Measurements from ENCODE around the gene SLC9C2.
"Not testable (repeated sequence)": the region's sequence is repeated elsewhere in the genome, so short reads cannot be mapped to it uniquely, and the experiment has no call there.

SLC9C2 gene

DNA sequence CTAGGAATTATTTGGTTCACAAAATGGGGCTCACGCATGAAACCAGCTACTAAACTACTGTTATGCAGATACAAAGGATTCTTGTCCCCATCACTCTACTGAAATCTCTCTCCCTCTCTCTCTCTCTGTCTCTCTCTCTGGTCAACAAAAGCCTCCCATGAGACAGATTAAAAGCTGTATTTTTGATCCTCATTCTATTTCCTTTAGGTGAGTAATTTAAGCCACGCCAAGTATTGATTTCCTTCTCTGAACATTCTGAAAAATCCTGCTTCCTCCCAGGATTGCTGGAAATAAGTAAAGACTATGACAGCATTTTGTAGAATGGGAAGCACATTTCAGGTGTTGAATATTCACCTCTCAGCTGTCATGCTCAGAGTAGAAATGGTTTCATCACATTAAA lies 82.1 kb downstream of the SLC9C2 start:
- TF ChIP-seq, protein P1, sequence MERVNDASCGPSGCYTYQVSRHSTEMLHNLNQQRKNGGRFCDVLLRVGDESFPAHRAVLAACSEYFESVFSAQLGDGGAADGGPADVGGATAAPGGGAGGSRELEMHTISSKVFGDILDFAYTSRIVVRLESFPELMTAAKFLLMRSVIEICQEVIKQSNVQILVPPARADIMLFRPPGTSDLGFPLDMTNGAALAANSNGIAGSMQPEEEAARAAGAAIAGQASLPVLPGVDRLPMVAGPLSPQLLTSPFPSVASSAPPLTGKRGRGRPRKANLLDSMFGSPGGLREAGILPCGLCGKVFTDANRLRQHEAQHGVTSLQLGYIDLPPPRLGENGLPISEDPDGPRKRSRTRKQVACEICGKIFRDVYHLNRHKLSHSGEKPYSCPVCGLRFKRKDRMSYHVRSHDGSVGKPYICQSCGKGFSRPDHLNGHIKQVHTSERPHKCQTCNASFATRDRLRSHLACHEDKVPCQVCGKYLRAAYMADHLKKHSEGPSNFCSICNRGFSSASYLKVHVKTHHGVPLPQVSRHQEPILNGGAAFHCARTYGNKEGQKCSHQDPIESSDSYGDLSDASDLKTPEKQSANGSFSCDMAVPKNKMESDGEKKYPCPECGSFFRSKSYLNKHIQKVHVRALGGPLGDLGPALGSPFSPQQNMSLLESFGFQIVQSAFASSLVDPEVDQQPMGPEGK (CRISPR knock-in tag; IDR thresholded peaks at IDR 0.05; ENCODE audit: borderline replicate concordance) = no peak
- no peak for TF ChIP-seq GLIS3 (CRISPR knock-in tag; IDR thresholded peaks at IDR 0.05)
- no peak for TF ChIP-seq OSR1 (CRISPR knock-in tag; IDR thresholded peaks at IDR 0.05)
- no peak for TF ChIP-seq ZNF70 (CRISPR knock-in tag; IDR thresholded peaks at IDR 0.05)
- no peak for TF ChIP-seq ESRRG (CRISPR knock-in tag; IDR thresholded peaks at IDR 0.05)
- no peak for TF ChIP-seq ZC3H10 (CRISPR knock-in tag; IDR thresholded peaks at IDR 0.05)
- TF ChIP-seq SNAI2 (CRISPR knock-in tag; IDR thresholded peaks at IDR 0.05) = no peak
- TF ChIP-seq, protein P2, sequence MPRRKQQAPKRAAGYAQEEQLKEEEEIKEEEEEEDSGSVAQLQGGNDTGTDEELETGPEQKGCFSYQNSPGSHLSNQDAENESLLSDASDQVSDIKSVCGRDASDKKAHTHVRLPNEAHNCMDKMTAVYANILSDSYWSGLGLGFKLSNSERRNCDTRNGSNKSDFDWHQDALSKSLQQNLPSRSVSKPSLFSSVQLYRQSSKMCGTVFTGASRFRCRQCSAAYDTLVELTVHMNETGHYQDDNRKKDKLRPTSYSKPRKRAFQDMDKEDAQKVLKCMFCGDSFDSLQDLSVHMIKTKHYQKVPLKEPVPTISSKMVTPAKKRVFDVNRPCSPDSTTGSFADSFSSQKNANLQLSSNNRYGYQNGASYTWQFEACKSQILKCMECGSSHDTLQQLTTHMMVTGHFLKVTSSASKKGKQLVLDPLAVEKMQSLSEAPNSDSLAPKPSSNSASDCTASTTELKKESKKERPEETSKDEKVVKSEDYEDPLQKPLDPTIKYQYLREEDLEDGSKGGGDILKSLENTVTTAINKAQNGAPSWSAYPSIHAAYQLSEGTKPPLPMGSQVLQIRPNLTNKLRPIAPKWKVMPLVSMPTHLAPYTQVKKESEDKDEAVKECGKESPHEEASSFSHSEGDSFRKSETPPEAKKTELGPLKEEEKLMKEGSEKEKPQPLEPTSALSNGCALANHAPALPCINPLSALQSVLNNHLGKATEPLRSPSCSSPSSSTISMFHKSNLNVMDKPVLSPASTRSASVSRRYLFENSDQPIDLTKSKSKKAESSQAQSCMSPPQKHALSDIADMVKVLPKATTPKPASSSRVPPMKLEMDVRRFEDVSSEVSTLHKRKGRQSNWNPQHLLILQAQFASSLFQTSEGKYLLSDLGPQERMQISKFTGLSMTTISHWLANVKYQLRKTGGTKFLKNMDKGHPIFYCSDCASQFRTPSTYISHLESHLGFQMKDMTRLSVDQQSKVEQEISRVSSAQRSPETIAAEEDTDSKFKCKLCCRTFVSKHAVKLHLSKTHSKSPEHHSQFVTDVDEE (CRISPR knock-in tag; IDR thresholded peaks at IDR 0.05) = no peak
- no peak for TF ChIP-seq ZNF8 (CRISPR knock-in tag; IDR thresholded peaks at IDR 0.05)
- TF ChIP-seq, protein P3, sequence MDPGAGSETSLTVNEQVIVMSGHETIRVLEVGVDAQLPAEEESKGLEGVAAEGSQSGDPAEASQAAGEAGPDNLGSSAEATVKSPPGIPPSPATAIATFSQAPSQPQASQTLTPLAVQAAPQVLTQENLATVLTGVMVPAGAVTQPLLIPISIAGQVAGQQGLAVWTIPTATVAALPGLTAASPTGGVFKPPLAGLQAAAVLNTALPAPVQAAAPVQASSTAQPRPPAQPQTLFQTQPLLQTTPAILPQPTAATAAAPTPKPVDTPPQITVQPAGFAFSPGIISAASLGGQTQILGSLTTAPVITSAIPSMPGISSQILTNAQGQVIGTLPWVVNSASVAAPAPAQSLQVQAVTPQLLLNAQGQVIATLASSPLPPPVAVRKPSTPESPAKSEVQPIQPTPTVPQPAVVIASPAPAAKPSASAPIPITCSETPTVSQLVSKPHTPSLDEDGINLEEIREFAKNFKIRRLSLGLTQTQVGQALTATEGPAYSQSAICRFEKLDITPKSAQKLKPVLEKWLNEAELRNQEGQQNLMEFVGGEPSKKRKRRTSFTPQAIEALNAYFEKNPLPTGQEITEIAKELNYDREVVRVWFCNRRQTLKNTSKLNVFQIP (CRISPR knock-in tag; IDR thresholded peaks at IDR 0.05; ENCODE audit: borderline replicate concordance, low read depth) = no peak
- ATAC-seq = no peak

DNA sequence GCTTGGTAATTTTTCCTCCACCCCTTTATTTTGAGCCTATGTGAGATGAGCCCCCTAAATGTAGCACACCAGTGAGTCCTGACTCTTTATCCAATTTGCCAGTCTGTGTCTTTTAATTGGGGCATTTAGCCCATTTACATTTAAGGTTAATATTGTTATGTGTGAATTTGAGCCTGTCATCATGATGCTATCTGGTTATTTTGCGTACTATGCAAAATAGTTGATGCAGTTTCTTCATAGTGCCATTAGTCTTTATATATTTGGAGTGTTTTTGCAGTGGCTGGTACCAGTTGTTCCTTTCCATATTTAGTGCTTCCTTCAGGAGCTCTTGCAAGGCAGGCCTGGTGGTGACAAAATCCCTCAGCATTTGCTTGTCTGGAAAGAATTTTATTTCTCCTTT lies 88.4 kb downstream of the SLC9C2 start:
- ATAC-seq = not testable (repeated sequence)

DNA sequence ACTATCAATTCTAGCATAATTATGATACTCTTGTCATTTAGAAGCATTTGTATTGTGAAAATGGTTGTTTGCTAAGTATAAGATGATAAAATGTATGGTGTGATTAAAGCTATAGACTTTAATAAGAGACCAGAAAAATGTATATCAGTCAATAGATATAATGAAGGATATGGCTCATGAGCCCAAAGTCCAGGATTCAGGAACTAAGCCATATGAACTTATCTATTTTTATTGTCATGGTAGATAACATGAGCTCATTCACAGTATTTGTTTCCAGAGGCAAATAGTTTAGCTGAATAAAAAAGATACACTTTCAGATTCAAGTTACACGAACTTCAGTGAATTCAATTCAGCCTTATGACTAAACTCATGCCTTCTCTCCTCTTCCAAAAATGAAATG lies 93.1 kb downstream of the SLC9C2 start:
- TF ChIP-seq PPARA (CRISPR knock-in tag; IDR thresholded peaks at IDR 0.05; ENCODE audit: borderline replicate concordance) (no peak), OSR1 (CRISPR knock-in tag; IDR thresholded peaks at IDR 0.05) (no peak), ESRRG (CRISPR knock-in tag; IDR thresholded peaks at IDR 0.05) (no peak), ZNF70 (CRISPR knock-in tag; IDR thresholded peaks at IDR 0.05) (no peak), RARB (CRISPR knock-in tag; IDR thresholded peaks at IDR 0.05) (no peak), GLIS3 (CRISPR knock-in tag; IDR thresholded peaks at IDR 0.05) (no peak), ARNTL (CRISPR knock-in tag; IDR thresholded peaks at IDR 0.05; ENCODE audit: borderline replicate concordance, low read depth) (no peak)
- ATAC-seq = no peak

DNA sequence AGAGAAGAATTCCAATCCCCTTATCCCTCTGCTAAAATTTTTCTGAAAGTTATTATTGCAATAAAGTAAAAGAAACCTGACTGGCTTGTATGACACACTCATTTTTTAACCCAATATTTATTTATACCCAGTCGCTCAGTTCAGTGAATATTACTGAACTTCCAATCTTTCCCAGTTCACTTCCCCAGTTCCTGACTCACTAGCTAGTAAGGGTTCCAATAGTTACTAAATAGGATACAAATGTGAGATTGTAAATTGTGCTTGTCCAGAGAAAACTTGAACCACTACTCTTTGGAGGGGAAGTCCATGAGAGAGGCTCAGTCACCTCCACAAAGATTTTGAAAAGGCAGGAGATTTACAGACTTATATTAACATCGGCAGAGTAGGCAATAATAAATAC lies 94.3 kb downstream of the SLC9C2 start:
- TF ChIP-seq ZC3H10 (CRISPR knock-in tag; IDR thresholded peaks at IDR 0.05) (no peak), BACH2 (CRISPR knock-in tag; IDR thresholded peaks at IDR 0.05; ENCODE audit: borderline replicate concordance) (no peak), SNAI2 (CRISPR knock-in tag; IDR thresholded peaks at IDR 0.05) (no peak), RARB (CRISPR knock-in tag; IDR thresholded peaks at IDR 0.05) (no peak), ISL1 (CRISPR knock-in tag; IDR thresholded peaks at IDR 0.05) (no peak)
- ATAC-seq = no peak

DNA sequence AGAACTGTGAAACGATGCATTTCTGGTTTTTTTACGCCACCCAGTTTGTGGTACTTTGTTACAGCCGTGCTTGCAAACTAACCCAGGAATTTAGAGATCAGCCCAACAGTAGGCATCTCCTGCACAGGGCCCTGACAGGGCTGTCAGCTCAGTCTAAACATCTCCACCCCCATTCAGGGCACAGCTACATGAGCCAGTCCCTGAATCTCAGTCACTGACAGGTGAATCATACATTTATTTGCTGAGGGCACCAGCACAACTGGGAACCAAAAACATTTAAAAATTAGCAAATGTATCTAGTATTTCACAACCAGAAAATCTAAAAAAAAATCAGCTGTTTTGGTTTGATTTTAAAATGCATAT lies 95.0 kb downstream of the SLC9C2 start:
- no peak for TF ChIP-seq SNAI2 (CRISPR knock-in tag; IDR thresholded peaks at IDR 0.05)
- TF ChIP-seq, protein P1 (CRISPR knock-in tag; IDR thresholded peaks at IDR 0.05; ENCODE audit: borderline replicate concordance) = no peak
- TF ChIP-seq, protein P3 (CRISPR knock-in tag; IDR thresholded peaks at IDR 0.05; ENCODE audit: borderline replicate concordance, low read depth) = no peak
- no peak for TF ChIP-seq ZNF70 (CRISPR knock-in tag; IDR thresholded peaks at IDR 0.05)
- peak; percentile 51 for ATAC-seq
